Measurements from ENCODE around the gene TMEM14B. TPM values are rescaled to one million over a fixed set of nuclear protein-coding genes. Genes with fewer than 3 reads are reported as not detected.
"Not testable (repeated sequence)": the region's sequence is repeated elsewhere in the genome, so short reads cannot be mapped to it uniquely, and the experiment has no call there.

TMEM14B gene
- total and polyA plus RNA-seq, 2 donors = 51.5 to 78.7 TPM

- H3K4me3 ChIP-seq (ENCODE audit: low read depth, low read length) = no peak overlapping the region
- WGBS = 84% methylated on average over 3 of the region's 3 CpGs
- no peak overlapping the region for H3K27ac ChIP-seq (ENCODE audit: low read depth)
- H3K36me3 ChIP-seq (ENCODE audit: insufficient read depth) = no peaks in the 10 kb centered on the region
- DNase-seq (ENCODE audit: extremely low spot score) = no peak
- no peaks in the 10 kb centered on the region for H3K4me1 ChIP-seq (ENCODE audit: insufficient read depth)
These were observed 17.4 kb upstream of the TMEM14B start for GRCh38 chr6:10730254-10730653.

GRCh38 chr6:10733151-10733715 lies 14.4 kb upstream of the TMEM14B start:
- Histone ChIP-seq H3K4me1 (ENCODE audit: insufficient read depth) (no peaks in the 10 kb centered on the region), H3K36me3 (ENCODE audit: insufficient read depth) (no peaks in the 10 kb centered on the region), H3K4me3 (ENCODE audit: low read depth, low read length) (no peak overlapping the region), H3K27ac (ENCODE audit: low read depth) (no peak overlapping the region)
- DNase-seq (ENCODE audit: extremely low spot score) = no peak
- 69% methylated on average over 17 of the region's 17 CpGs for WGBS

- H3K4me1 ChIP-seq (ENCODE audit: insufficient read depth) = no peaks in the 10 kb centered on the region
- no peak for DNase-seq (ENCODE audit: extremely low spot score)
- H3K36me3 ChIP-seq (ENCODE audit: insufficient read depth) = no peaks in the 10 kb centered on the region
- no peak overlapping the region for H3K27ac ChIP-seq (ENCODE audit: low read depth)
- H3K4me3 ChIP-seq (ENCODE audit: low read depth, low read length) = no peak overlapping the region
- WGBS = 97% methylated on average over 3 of the region's 3 CpGs
These were observed 13.7 kb upstream of the TMEM14B start for GRCh38 chr6:10733863-10734262.

DNA sequence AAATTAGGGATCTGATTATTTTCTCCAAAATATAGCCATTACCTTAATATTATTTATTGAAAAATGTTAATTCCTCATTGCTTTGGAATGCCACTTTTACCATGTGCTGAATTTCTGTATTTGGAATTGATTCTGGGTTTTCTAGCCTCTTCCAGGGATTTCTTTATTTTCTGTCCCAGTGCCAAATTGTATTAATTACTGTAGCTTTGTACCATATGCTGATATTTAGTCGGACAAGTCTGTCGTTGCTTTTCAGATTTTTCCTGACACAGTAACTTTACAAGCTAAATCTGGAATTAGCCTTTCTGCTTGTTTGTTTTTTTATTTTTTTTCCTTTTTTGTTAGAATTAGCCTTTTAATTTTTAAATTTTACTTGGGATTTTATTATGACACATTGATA lies 10.9 kb upstream of the TMEM14B start:
- Histone ChIP-seq H3K4me1 (ENCODE audit: insufficient read depth) (no peaks in the 10 kb centered on the region), H3K27ac (ENCODE audit: low read depth) (no peak overlapping the region), H3K36me3 (ENCODE audit: insufficient read depth) (no peaks in the 10 kb centered on the region), H3K4me3 (ENCODE audit: low read depth, low read length) (no peak overlapping the region)
- no peak for DNase-seq (ENCODE audit: extremely low spot score)
- WGBS = 90% methylated on average over 2 of the region's 2 CpGs

GRCh38 chr6:10740061-10740460 lies 7.5 kb upstream of the TMEM14B start:
- H3K4me3 ChIP-seq (ENCODE audit: low read depth, low read length) = no peak overlapping the region
- no peaks in the 10 kb centered on the region for H3K36me3 ChIP-seq (ENCODE audit: insufficient read depth)
- no peak overlapping the region for H3K27ac ChIP-seq (ENCODE audit: low read depth)
- DNase-seq (ENCODE audit: extremely low spot score) = no peak
- H3K4me1 ChIP-seq (ENCODE audit: insufficient read depth) = no peaks in the 10 kb centered on the region

GRCh38 chr6:10741643-10742042 lies 6.0 kb upstream of the TMEM14B start:
- H3K4me3 ChIP-seq (ENCODE audit: low read depth, low read length); H3K27ac ChIP-seq (ENCODE audit: low read depth); H3K36me3 ChIP-seq (ENCODE audit: insufficient read depth); H3K4me1 ChIP-seq (ENCODE audit: insufficient read depth); DNase-seq (ENCODE audit: extremely low spot score): not testable (repeated sequence)
- 92% methylated on average over 4 of the region's 4 CpGs for WGBS

DNA sequence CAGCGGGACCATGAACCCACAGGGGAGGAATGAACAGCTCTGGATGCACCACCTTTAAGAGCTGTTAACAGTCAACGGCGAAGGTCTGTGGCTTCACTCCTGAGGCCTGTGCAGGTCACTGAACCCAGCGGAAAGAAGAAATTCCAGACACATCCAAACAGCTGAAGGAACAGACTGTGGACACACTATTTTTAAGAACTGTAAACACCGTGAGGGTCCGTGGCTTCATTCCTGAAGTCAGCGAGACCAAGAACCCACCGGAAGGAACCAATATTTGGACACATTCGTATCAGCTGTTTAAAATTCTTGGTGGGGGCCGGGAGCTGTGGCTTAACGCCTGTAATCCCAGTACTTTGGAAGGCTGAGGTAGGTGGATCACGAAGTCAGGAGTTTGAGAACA lies 5.4 kb upstream of the TMEM14B start:
- Histone ChIP-seq H3K27ac (ENCODE audit: low read depth) (no peak overlapping the region), H3K4me1 (ENCODE audit: insufficient read depth) (no peaks in the 10 kb centered on the region), H3K36me3 (ENCODE audit: insufficient read depth) (no peaks in the 10 kb centered on the region), H3K4me3 (ENCODE audit: low read depth, low read length) (no peak overlapping the region)
- WGBS = 92% methylated on average over 12 of the region's 12 CpGs
- DNase-seq (ENCODE audit: extremely low spot score) = no peak

DNA sequence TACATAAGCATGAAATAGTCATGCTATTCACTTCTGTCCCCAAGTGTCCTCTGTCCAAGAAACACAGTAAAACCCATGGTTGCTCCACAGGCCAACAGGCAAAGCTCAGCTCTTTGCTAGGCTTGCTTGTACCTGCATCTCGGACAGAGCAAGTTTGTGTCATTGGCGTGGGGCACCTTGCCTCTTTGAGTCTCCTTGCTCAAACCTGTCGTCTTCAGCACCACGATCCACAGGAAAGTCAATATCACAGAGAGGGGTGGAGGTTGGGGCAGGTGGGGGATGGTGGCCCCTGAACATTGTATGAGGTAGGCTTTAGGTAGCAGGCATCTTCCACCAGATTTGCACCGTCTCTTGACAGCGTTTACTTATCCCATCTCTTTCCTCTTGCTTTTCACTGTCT lies 4.1 kb upstream of the TMEM14B start:
- H3K4me1 ChIP-seq (ENCODE audit: insufficient read depth) = no peaks in the 10 kb centered on the region
- H3K4me3 ChIP-seq (ENCODE audit: low read depth, low read length) = no peak overlapping the region
- DNase-seq (ENCODE audit: extremely low spot score) = no peak
- WGBS = 80% methylated on average over 6 of the region's 6 CpGs
- no peak overlapping the region for H3K27ac ChIP-seq (ENCODE audit: low read depth)
- H3K36me3 ChIP-seq (ENCODE audit: insufficient read depth) = no peaks in the 10 kb centered on the region

DNA sequence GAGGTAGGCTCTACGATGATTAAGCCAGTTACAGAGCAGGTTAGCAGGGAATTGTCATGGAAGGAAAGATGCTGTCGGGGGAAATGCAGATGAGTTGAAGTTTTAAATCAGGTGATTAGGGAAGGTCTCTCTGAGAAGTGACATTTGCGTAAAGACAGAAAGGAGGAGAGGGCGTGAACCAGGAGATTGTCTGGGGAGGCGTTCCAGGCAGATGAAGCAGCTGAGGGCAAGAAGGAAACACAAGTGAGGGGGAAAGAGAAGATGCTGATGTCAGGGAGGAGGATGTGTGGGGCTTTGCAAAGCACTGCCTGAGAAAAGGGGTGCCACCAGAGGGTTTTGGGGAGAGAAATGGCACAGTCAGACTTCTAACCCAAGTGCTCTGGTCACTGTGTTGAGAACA lies 2.5 kb upstream of the TMEM14B start:
- no peak overlapping the region for H3K4me3 ChIP-seq (ENCODE audit: low read depth, low read length)
- no peak for DNase-seq (ENCODE audit: extremely low spot score)
- no peaks in the 10 kb centered on the region for H3K4me1 ChIP-seq (ENCODE audit: insufficient read depth)
- WGBS = 86% methylated on average over 5 of the region's 5 CpGs
- no peaks in the 10 kb centered on the region for H3K36me3 ChIP-seq (ENCODE audit: insufficient read depth)
- no peak overlapping the region for H3K27ac ChIP-seq (ENCODE audit: low read depth)

GRCh38 chr6:10746915-10747250 lies 722 bp upstream of the TMEM14B start:
- no peak for DNase-seq (ENCODE audit: extremely low spot score)
- peak overlapping the region; percentile 70 for H3K4me3 ChIP-seq (ENCODE audit: low read depth, low read length)
- H3K27ac ChIP-seq (ENCODE audit: low read depth) = no peak overlapping the region
- 46% methylated on average over 9 of the region's 9 CpGs for WGBS
- H3K36me3 ChIP-seq (ENCODE audit: insufficient read depth) = no peaks in the 10 kb centered on the region
- no peaks in the 10 kb centered on the region for H3K4me1 ChIP-seq (ENCODE audit: insufficient read depth)

DNA sequence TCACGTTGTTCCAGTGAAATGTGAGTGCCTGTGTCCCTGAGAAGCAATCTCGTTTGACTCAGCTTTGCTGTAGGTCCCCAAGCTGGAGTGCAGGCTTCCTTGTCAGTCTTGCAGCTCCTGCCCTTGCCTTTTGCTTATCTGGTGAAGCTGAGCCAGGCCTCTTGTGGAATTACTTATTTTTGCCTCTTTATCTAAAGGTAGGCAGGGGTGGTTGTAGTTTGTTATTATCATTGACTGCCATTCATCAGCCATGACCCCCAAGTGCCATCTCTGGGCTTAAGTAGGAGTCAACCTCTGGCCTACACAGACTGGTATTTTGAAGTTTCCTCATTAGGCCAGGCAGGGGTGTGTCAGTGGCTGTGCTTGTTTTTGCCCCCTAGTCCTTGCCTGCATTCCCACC lies 2.1 kb downstream of the TMEM14B start:
- no peak for DNase-seq (ENCODE audit: extremely low spot score)
- H3K36me3 ChIP-seq (ENCODE audit: insufficient read depth) = no peaks in the 10 kb centered on the region
- no peak overlapping the region for H3K27ac ChIP-seq (ENCODE audit: low read depth)
- H3K4me1 ChIP-seq (ENCODE audit: insufficient read depth) = no peaks in the 10 kb centered on the region
- no peak overlapping the region for H3K4me3 ChIP-seq (ENCODE audit: low read depth, low read length)
- WGBS = 30% methylated on average over 2 of the region's 2 CpGs

DNA sequence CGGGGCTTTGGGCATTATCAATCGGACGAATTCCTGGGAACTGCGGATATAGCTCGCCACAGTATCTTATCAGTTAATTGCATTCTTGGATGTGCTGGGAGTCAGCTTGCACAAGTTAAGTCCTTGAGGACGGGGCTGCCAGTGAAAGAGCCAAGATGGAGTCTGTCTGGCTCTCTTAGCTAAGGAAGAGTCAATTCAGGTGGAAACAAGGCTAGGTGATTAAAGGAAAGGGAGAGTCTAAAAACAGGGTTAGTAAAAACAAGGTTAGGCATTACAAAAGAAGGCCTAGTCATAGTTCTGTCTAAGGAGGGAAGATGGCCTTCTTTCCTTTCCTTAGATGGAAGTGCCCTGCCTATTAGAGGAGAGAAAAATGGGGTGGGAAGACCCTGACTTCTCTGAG lies 3.0 kb downstream of the TMEM14B start:
- not testable (repeated sequence) for H3K36me3 ChIP-seq (ENCODE audit: insufficient read depth); H3K4me1 ChIP-seq (ENCODE audit: insufficient read depth); H3K27ac ChIP-seq (ENCODE audit: low read depth); H3K4me3 ChIP-seq (ENCODE audit: low read depth, low read length); DNase-seq (ENCODE audit: extremely low spot score)
- WGBS = 61% methylated on average over 6 of the region's 6 CpGs

DNA sequence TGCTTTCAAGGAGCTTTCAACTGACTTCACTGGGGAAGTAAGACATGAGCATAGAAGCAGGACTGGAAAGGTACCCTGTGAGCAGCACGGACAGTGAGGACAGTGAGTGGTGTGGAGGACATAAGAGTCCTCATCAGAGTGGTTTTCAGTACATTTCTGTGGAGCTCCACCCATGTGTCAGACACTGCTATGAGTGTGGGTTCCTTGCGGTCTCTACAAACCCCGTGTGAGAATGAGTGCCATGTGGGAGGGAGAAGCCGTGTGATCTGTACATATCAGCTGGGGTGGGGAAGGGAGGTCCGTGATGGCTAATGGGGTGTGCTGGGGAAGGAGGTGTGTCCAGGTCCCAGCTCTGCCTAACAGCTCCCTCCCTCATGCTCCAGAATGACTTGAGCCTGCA lies 4.2 kb downstream of the TMEM14B start:
- H3K27ac ChIP-seq (ENCODE audit: low read depth); DNase-seq (ENCODE audit: extremely low spot score); H3K4me3 ChIP-seq (ENCODE audit: low read depth, low read length); H3K36me3 ChIP-seq (ENCODE audit: insufficient read depth); H3K4me1 ChIP-seq (ENCODE audit: insufficient read depth): not testable (repeated sequence)
- WGBS = 82% methylated on average over 5 of the region's 5 CpGs

GRCh38 chr6:10756085-10756484 lies 8.5 kb downstream of the TMEM14B start:
- H3K27ac ChIP-seq (ENCODE audit: low read depth) = no peak overlapping the region
- no peaks in the 10 kb centered on the region for H3K4me1 ChIP-seq (ENCODE audit: insufficient read depth)
- DNase-seq (ENCODE audit: extremely low spot score) = no peak
- H3K36me3 ChIP-seq (ENCODE audit: insufficient read depth) = peaks cover 2% of the 10 kb centered on the region
- WGBS = 77% methylated on average over 1 of the region's 1 CpG
- no peak overlapping the region for H3K4me3 ChIP-seq (ENCODE audit: low read depth, low read length)

GRCh38 chr6:10759312-10759839 lies 11.8 kb downstream of the TMEM14B start:
- Histone ChIP-seq H3K36me3 (ENCODE audit: insufficient read depth) (peaks cover 2% of the 10 kb centered on the region), H3K4me3 (ENCODE audit: low read depth, low read length) (no peak overlapping the region), H3K27ac (ENCODE audit: low read depth) (no peak overlapping the region), H3K4me1 (ENCODE audit: insufficient read depth) (no peaks in the 10 kb centered on the region)
- WGBS = 50% methylated on average over 3 of the region's 3 CpGs
- DNase-seq (ENCODE audit: extremely low spot score) = no peak

All from urinary bladder (tissue), 4 donors.